GM12891 (cell line): ENCODE results near the gene MSANTD2.

ENCODE experiments used
- POLR2AphosphoS5 ChIP-seq: IDR thresholded peaks from 2 replicates; pipeline ENCODE4 v1.6.1; 2011; ENCODE audit warnings: low read depth, low read length, control low read depth
- TAF1 ChIP-seq: IDR thresholded peaks from 2 replicates; pipeline ENCODE4 v1.6.1; 2011; ENCODE audit warnings: low read depth, low read length, control low read depth

- TF ChIP-seq TAF1 (no peak), POLR2AphosphoS5 (no peak)
Measured at GRCh38 chr11:124832571-124832970, 32.4 kb upstream of the MSANTD2 start.
